WTC11 (cell line): ENCODE measurements around the gene ZNF438. TPM values are rescaled to one million over a fixed set of nuclear protein-coding genes. Genes with fewer than 3 reads are reported as not detected.

Source experiments
- GABPB1 ChIP-seq: sonication (generic); formaldehyde crosslinking; IDR thresholded peaks from 2 replicates; pipeline ENCODE4 v1.8.1; 2023; ENCODE audit warnings: mild to moderate bottlenecking, missing genetic modification reagents
- NFE2L1 ChIP-seq: sonication (generic); formaldehyde crosslinking; IDR thresholded peaks from 2 replicates; pipeline ENCODE4 v1.8.1; 2023; ENCODE audit warnings: missing genetic modification reagents
- NR3C1 ChIP-seq: sonication (generic); formaldehyde crosslinking; conservative IDR thresholded peaks from 2 replicates; pipeline ENCODE4 v1.8.1; 2023; ENCODE audit warnings: low read depth, mild to moderate bottlenecking, missing genetic modification reagents
- RELA ChIP-seq: sonication (generic); formaldehyde crosslinking; IDR thresholded peaks from 2 replicates; pipeline ENCODE4 v1.8.1; 2022; ENCODE audit warnings: missing genetic modification reagents, mild to moderate bottlenecking, borderline replicate concordance
- TCF7 ChIP-seq: sonication (generic); formaldehyde crosslinking; IDR thresholded peaks from 2 replicates; pipeline ENCODE4 v1.8.0; 2022; ENCODE audit warnings: mild to moderate bottlenecking, low read depth, missing genetic modification reagents, moderate library complexity
- total RNA-seq: library from RNA; stranded (reverse); gene quantifications from 3 replicates; pipeline ENCODE4 v1.2.3, GENCODE V29; 2021
- TF ChIP-seq, protein P1 (sequence below): sonication (generic); formaldehyde crosslinking; IDR thresholded peaks from 2 replicates; pipeline ENCODE4 v1.8.1; 2023; ENCODE audit warnings: mild to moderate bottlenecking, missing genetic modification reagents
- TF ChIP-seq, protein P2 (sequence below): sonication (generic); formaldehyde crosslinking; IDR thresholded peaks from 2 replicates; pipeline ENCODE4 v1.8.0; 2023; ENCODE audit warnings: missing genetic modification reagents, mild to moderate bottlenecking, borderline replicate concordance
- TF ChIP-seq, protein P3 (sequence below): fragments of 250-450 bp; sonication (Bioruptor Pico); IDR thresholded peaks from 2 replicates; pipeline ENCODE4 v1.9.0; 2021; ENCODE audit warnings: moderate library complexity, mild to moderate bottlenecking, inconsistent platforms, borderline replicate concordance
- TF ChIP-seq, protein P4 (sequence below): fragments of 250-450 bp; sonication (Bioruptor Pico); IDR thresholded peaks from 2 replicates; pipeline ENCODE4 v1.9.0; 2021; ENCODE audit warnings: mild to moderate bottlenecking
- TF ChIP-seq, protein P5 (sequence below): fragments of 250-450 bp; sonication (Bioruptor Pico); IDR thresholded peaks from 2 replicates; pipeline ENCODE4 v1.8.0; 2021; ENCODE audit warnings: mild to moderate bottlenecking
- TF ChIP-seq, protein P6 (sequence below): sonication (generic); formaldehyde crosslinking; IDR thresholded peaks from 2 replicates; pipeline ENCODE4 v1.8.1; 2023; ENCODE audit warnings: mild to moderate bottlenecking, missing genetic modification reagents, moderate library complexity
- TF ChIP-seq, protein P7 (sequence below): sonication (generic); formaldehyde crosslinking; IDR thresholded peaks from 2 replicates; pipeline ENCODE4 v1.8.0; 2023; ENCODE audit warnings: mild to moderate bottlenecking, missing genetic modification reagents

The ZNF438 gene
- total RNA-seq, 1 experiment from 2014 or later: 1.9 TPM

DNA sequence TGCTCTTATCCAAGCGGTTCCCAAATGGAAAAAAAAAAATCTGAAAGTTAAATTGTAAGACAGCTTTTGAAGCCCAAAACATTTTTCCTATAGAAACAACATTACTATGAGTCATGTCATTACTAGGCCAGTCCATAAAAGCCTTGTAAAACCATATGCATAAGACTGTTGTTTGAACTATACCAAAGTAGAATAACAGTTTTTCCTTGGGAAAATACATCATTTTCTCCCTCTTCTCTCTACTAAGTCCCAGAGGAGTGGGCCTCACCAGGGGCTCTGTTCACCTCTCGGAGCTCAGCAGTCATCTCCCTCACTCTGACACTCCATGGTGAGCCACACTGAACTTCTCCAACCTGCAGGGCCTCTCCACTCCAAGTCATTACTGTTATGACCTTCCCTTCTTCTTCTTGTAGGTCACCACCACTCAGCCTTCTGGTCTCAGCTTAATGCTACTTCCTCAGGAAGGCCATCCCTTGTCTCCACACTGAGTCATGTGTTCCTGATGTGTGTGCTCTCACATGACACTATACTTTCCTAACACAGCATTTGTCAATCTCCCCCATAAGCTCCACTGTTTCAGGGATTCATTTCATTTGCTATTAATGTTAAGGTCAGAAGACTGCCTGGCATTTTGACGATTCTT is 32.5 kb downstream of the ZNF438 start (continued):
- TF ChIP-seq, protein P1, sequence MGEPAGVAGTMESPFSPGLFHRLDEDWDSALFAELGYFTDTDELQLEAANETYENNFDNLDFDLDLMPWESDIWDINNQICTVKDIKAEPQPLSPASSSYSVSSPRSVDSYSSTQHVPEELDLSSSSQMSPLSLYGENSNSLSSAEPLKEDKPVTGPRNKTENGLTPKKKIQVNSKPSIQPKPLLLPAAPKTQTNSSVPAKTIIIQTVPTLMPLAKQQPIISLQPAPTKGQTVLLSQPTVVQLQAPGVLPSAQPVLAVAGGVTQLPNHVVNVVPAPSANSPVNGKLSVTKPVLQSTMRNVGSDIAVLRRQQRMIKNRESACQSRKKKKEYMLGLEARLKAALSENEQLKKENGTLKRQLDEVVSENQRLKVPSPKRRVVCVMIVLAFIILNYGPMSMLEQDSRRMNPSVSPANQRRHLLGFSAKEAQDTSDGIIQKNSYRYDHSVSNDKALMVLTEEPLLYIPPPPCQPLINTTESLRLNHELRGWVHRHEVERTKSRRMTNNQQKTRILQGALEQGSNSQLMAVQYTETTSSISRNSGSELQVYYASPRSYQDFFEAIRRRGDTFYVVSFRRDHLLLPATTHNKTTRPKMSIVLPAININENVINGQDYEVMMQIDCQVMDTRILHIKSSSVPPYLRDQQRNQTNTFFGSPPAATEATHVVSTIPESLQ: no peak
- TF ChIP-seq, protein P2, sequence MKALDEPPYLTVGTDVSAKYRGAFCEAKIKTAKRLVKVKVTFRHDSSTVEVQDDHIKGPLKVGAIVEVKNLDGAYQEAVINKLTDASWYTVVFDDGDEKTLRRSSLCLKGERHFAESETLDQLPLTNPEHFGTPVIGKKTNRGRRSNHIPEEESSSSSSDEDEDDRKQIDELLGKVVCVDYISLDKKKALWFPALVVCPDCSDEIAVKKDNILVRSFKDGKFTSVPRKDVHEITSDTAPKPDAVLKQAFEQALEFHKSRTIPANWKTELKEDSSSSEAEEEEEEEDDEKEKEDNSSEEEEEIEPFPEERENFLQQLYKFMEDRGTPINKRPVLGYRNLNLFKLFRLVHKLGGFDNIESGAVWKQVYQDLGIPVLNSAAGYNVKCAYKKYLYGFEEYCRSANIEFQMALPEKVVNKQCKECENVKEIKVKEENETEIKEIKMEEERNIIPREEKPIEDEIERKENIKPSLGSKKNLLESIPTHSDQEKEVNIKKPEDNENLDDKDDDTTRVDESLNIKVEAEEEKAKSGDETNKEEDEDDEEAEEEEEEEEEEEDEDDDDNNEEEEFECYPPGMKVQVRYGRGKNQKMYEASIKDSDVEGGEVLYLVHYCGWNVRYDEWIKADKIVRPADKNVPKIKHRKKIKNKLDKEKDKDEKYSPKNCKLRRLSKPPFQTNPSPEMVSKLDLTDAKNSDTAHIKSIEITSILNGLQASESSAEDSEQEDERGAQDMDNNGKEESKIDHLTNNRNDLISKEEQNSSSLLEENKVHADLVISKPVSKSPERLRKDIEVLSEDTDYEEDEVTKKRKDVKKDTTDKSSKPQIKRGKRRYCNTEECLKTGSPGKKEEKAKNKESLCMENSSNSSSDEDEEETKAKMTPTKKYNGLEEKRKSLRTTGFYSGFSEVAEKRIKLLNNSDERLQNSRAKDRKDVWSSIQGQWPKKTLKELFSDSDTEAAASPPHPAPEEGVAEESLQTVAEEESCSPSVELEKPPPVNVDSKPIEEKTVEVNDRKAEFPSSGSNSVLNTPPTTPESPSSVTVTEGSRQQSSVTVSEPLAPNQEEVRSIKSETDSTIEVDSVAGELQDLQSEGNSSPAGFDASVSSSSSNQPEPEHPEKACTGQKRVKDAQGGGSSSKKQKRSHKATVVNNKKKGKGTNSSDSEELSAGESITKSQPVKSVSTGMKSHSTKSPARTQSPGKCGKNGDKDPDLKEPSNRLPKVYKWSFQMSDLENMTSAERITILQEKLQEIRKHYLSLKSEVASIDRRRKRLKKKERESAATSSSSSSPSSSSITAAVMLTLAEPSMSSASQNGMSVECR (CRISPR knock-in tag): no peak
- TF ChIP-seq, protein P3, sequence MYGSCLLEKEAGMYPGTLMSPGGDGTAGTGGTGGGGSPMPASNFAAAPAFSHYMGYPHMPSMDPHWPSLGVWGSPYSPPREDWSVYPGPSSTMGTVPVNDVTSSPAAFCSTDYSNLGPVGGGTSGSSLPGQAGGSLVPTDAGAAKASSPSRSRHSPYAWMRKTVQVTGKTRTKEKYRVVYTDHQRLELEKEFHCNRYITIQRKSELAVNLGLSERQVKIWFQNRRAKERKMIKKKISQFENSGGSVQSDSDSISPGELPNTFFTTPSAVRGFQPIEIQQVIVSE (CRISPR knock-in tag): no peak
- TF ChIP-seq, protein P4, sequence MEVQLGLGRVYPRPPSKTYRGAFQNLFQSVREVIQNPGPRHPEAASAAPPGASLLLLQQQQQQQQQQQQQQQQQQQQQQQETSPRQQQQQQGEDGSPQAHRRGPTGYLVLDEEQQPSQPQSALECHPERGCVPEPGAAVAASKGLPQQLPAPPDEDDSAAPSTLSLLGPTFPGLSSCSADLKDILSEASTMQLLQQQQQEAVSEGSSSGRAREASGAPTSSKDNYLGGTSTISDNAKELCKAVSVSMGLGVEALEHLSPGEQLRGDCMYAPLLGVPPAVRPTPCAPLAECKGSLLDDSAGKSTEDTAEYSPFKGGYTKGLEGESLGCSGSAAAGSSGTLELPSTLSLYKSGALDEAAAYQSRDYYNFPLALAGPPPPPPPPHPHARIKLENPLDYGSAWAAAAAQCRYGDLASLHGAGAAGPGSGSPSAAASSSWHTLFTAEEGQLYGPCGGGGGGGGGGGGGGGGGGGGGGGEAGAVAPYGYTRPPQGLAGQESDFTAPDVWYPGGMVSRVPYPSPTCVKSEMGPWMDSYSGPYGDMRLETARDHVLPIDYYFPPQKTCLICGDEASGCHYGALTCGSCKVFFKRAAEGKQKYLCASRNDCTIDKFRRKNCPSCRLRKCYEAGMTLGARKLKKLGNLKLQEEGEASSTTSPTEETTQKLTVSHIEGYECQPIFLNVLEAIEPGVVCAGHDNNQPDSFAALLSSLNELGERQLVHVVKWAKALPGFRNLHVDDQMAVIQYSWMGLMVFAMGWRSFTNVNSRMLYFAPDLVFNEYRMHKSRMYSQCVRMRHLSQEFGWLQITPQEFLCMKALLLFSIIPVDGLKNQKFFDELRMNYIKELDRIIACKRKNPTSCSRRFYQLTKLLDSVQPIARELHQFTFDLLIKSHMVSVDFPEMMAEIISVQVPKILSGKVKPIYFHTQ (CRISPR knock-in tag): no peak
- TF ChIP-seq GABPB1 (CRISPR knock-in tag) (no peak), TCF7 (CRISPR knock-in tag) (no peak), RELA (CRISPR knock-in tag) (no peak), NFE2L1 (CRISPR knock-in tag) (no peak), NR3C1 (CRISPR knock-in tag) (no peak)
- TF ChIP-seq, protein P5, sequence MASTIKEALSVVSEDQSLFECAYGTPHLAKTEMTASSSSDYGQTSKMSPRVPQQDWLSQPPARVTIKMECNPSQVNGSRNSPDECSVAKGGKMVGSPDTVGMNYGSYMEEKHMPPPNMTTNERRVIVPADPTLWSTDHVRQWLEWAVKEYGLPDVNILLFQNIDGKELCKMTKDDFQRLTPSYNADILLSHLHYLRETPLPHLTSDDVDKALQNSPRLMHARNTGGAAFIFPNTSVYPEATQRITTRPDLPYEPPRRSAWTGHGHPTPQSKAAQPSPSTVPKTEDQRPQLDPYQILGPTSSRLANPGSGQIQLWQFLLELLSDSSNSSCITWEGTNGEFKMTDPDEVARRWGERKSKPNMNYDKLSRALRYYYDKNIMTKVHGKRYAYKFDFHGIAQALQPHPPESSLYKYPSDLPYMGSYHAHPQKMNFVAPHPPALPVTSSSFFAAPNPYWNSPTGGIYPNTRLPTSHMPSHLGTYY (CRISPR knock-in tag): no peak
- TF ChIP-seq, protein P6, sequence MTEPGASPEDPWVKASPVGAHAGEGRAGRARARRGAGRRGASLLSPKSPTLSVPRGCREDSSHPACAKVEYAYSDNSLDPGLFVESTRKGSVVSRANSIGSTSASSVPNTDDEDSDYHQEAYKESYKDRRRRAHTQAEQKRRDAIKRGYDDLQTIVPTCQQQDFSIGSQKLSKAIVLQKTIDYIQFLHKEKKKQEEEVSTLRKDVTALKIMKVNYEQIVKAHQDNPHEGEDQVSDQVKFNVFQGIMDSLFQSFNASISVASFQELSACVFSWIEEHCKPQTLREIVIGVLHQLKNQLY (CRISPR knock-in tag): no peak
- TF ChIP-seq, protein P7, sequence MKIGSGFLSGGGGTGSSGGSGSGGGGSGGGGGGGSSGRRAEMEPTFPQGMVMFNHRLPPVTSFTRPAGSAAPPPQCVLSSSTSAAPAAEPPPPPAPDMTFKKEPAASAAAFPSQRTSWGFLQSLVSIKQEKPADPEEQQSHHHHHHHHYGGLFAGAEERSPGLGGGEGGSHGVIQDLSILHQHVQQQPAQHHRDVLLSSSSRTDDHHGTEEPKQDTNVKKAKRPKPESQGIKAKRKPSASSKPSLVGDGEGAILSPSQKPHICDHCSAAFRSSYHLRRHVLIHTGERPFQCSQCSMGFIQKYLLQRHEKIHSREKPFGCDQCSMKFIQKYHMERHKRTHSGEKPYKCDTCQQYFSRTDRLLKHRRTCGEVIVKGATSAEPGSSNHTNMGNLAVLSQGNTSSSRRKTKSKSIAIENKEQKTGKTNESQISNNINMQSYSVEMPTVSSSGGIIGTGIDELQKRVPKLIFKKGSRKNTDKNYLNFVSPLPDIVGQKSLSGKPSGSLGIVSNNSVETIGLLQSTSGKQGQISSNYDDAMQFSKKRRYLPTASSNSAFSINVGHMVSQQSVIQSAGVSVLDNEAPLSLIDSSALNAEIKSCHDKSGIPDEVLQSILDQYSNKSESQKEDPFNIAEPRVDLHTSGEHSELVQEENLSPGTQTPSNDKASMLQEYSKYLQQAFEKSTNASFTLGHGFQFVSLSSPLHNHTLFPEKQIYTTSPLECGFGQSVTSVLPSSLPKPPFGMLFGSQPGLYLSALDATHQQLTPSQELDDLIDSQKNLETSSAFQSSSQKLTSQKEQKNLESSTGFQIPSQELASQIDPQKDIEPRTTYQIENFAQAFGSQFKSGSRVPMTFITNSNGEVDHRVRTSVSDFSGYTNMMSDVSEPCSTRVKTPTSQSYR (CRISPR knock-in tag): no peak
- TF ChIP-seq, all 79 proteins: peak for 0
